Measurements from ENCODE around the gene MGAT4B.

Gene MGAT4B

GRCh38 chr5:179833056-179833708, 26.5 kb upstream of the MGAT4B start:
- no peak for TF ChIP-seq CTCF (IDR thresholded peaks at IDR 0.05; ENCODE audit: control insufficient read depth, extremely low read depth, insufficient read depth)
- DNase-seq (ENCODE audit: low read depth), result no peak
- H3K4me3 ChIP-seq (ENCODE audit: low read depth, low read length), result no peak overlapping the region

DNA sequence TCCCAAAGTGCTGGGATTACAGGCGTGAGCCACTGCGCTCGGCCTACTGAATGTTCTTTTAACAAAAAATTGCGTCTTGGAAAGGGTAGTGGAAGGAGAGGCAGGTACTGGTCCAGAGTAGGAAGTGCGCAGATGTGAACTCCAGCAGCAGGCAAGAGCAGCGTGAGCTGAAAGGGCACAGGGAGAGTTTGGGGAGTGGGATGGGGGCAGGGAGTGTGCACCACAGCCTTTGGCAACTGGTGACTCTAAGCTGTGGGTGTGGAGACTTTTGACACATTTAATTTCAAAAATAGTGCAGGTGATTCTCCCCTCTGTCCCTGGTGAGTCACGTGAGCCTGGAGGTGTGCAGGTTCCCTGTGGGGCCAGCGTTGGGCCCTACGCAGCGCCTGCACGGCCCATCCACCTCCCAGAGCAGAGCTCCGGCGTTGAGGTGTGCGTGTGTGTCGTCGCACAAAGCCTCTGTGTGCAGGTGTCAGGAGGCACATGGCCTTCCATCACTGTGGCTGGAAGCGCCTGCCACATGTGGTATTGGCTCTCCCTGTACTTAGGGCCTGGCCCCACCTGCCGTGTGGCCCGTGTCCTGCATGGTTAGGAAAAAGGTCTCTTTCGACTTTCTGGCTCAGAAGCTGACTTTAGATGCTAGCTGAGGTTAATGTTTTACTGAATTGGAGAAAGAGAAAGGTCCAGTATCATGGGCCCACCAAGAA, 25.5 kb upstream of the MGAT4B start:
- H3K4me3 ChIP-seq (ENCODE audit: low read depth, low read length), result no peak overlapping the region
- no peak for TF ChIP-seq CTCF (IDR thresholded peaks at IDR 0.05; ENCODE audit: control insufficient read depth, extremely low read depth, insufficient read depth)
- DNase-seq (ENCODE audit: low read depth), result no peak

DNA sequence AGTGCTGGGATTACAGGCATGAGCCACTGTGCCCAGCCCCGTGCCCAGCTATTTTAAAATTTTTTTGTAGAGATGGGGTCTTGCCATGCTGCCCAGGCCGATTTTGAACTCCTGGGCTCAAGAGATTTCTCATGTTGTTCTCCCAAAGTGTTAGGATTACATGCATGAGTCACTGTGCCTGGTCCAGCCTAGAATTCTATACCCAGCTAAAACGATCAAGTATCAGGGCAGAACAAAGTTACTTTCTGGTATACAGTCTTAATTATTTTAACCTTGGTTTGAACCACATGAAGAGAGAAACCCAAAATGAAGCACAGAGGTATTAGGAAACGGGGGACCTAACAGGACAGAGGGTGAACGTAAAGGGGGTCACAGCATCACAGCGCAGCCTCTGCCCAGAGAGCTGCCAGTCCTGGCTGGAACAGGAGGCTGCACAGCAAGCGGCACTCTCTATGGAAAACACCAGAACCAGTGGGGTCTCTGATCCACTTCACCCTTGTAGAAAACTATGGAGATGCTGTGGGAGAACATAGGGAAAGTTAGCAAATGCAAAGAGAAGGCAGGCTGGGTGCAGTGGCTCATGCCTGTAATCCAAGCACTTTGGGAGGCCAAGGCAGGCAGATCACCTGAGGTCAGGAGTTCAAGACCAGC, 24.3 kb upstream of the MGAT4B start:
- no peak for TF ChIP-seq CTCF (IDR thresholded peaks at IDR 0.05; ENCODE audit: control insufficient read depth, extremely low read depth, insufficient read depth)

GRCh38 chr5:179829732-179830435, 23.2 kb upstream of the MGAT4B start:
- DNase-seq (ENCODE audit: low read depth), result no peak
- TF ChIP-seq CTCF (IDR thresholded peaks at IDR 0.05; ENCODE audit: control insufficient read depth, extremely low read depth, insufficient read depth), result no peak
- no peak overlapping the region for H3K4me3 ChIP-seq (ENCODE audit: low read depth, low read length)

More for the DNA sequence above, 24.3 kb upstream of the MGAT4B start:
- no peak for DNase-seq (ENCODE audit: low read depth)
- H3K4me3 ChIP-seq (ENCODE audit: low read depth, low read length), result no peak overlapping the region

- no peak overlapping the region for H3K4me3 ChIP-seq (ENCODE audit: low read depth, low read length)
- DNase-seq (ENCODE audit: low read depth), result no peak
- no peak for TF ChIP-seq CTCF (IDR thresholded peaks at IDR 0.05; ENCODE audit: control insufficient read depth, extremely low read depth, insufficient read depth)
Observed at GRCh38 chr5:179828756-179829421, 22.2 kb upstream of the MGAT4B start.

- no peak for TF ChIP-seq CTCF (IDR thresholded peaks at IDR 0.05; ENCODE audit: control insufficient read depth, extremely low read depth, insufficient read depth)
- DNase-seq (ENCODE audit: low read depth), result no peak
- H3K4me3 ChIP-seq (ENCODE audit: low read depth, low read length), result no peak overlapping the region
Observed at GRCh38 chr5:179827680-179828079, 21.0 kb upstream of the MGAT4B start.

All from LNCaP clone FGC (cell line).